Mucosa of rectum (tissue), 2 donors: ENCODE data around the gene TSPAN12.

Source experiments
- H3K27ac ChIP-seq, 2 donors: one replicate each; pipeline ENCODE4 v1.7.0; 2013; ENCODE audit warnings: inconsistent platforms in 2 of 2, low read depth in 2 of 2, low read length in 2 of 2
- H3K27me3 ChIP-seq, 2 donors: one replicate each; pipeline ENCODE4 v1.7.0; 2013; ENCODE audit warnings: low read length in 2 of 2; ENCODE audit not compliant: control insufficient read depth in 2 of 2, insufficient read depth in 2 of 2
- H3K36me3 ChIP-seq, 2 donors: one replicate each; pipeline ENCODE4 v1.7.0; 2013; ENCODE audit warnings: low read length in 2 of 2; ENCODE audit not compliant: control insufficient read depth in 2 of 2, insufficient read depth in 2 of 2
- H3K4me1 ChIP-seq, 2 donors: one replicate each; pipeline ENCODE4 v1.7.0; 2013; ENCODE audit warnings: low read length in 2 of 2, mild to moderate bottlenecking in 1 of 2; ENCODE audit not compliant: control insufficient read depth in 2 of 2, insufficient read depth in 2 of 2
- H3K4me3 ChIP-seq, 2 donors: one replicate each; pipeline ENCODE4 v1.7.0; 2013; ENCODE audit warnings: low read length in 2 of 2
- H3K9ac ChIP-seq, 2 donors: one replicate each; pipeline ENCODE4 v1.7.0; 2013; ENCODE audit warnings: low read length in 2 of 2, low read depth in 1 of 2, mild to moderate bottlenecking in 1 of 2
- H3K9me3 ChIP-seq, 2 donors: one replicate each; pipeline ENCODE4 v1.7.0; 2013; ENCODE audit warnings: low read length in 2 of 2; ENCODE audit not compliant: control insufficient read depth in 2 of 2
- donor health status: healthy.
- donor health status: Normal muscosa, but diverticular disease.

Gene TSPAN12

DNA sequence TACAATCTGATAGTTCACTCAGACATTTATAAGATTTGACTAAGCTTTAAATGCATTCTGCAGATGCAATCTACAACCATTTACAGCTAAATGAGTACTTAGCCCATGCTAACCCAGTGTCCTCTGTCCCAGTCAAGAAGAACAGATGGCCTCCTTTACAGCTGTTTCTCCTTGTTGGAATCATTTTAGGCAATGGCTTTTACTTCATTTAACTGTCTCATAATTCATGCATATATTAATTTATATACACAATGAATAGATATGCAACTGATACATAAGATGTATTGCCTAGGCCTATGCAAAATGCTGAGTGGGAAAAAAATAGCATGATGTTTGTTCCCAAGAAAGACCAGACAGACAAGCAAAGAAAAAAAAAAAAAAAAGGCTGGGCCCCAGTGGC is 82.2 kb downstream of the TSPAN12 start:
- no peaks in the 10 kb centered on the region for H3K27me3 ChIP-seq
- H3K9ac ChIP-seq = no peak overlapping the region
- no peaks in the 10 kb centered on the region for H3K4me1 ChIP-seq
- H3K36me3 ChIP-seq = no peaks in the 10 kb centered on the region
- no peak overlapping the region for H3K27ac ChIP-seq
- H3K9me3 ChIP-seq = no peaks in the 10 kb centered on the region
- H3K4me3 ChIP-seq = no peak overlapping the region

DNA sequence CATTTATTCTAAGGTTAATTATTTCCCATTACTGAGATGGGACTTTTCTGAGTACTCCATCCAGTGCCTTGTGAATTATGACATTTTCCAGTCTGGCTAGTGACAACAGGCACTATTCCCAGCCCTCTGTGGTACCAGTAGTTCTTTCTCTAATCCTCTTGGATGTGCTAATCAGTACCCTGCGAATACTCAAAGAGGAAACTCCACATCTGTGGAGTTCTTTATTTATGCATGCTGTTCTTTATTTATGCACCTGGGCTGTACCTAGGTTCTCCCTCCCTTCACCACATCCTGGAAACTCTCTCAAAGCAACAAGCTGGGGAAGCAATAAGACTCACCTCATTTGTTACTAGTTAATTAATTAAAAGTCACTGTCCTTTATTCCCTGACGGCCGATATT is 83.5 kb downstream of the TSPAN12 start:
- Histone ChIP-seq H3K4me3 (no peak overlapping the region), H3K27me3 (no peaks in the 10 kb centered on the region), H3K36me3 (no peaks in the 10 kb centered on the region), H3K9me3 (no peaks in the 10 kb centered on the region), H3K9ac (no peak overlapping the region), H3K27ac (no peak overlapping the region), H3K4me1 (no peaks in the 10 kb centered on the region)

DNA sequence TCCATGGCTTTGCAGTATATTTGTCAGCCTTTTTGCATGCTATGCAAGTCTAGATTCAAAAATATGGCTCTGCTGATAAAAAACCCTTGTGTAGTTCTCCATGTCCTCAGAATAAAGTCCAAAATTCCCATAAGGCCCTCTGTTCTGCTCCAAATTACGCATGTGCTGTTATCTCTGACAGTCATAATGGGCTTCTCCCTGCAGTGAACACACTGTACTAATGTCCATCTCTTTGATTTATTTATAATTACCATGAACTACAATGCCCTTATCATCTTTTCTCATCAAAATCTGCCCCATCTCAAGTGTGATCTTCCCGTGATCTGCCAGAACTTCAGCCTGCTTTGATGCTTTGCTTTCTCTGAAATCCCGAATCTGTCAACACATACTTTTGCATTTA is 87.7 kb downstream of the TSPAN12 start:
- Histone ChIP-seq H3K9me3 (no peaks in the 10 kb centered on the region), H3K36me3 (no peaks in the 10 kb centered on the region), H3K4me3 (no peak overlapping the region), H3K4me1 (no peaks in the 10 kb centered on the region), H3K27me3 (no peaks in the 10 kb centered on the region), H3K9ac (no peak overlapping the region), H3K27ac (no peak overlapping the region)

DNA sequence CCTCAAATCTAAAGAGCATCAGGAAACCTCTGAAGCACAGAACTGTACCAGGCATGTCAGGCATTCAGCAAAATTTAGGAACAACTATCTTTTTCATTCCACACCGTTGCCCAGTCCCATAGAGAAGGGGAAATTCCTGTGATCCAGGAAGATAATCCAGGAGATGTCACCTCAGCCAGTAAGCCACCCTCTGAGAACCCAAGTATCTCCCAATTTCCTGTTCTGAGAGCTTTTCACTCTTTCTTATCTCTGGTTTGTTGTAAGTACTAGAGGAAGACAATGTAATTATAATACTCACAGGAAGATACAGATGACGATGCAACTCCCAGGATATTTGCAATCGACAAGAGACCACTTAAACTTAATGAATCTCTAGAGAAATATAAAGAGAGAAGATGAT is 97.1 kb downstream of the TSPAN12 start:
- Histone ChIP-seq H3K4me1 (no peaks in the 10 kb centered on the region), H3K36me3 (no peaks in the 10 kb centered on the region), H3K27me3 (no peaks in the 10 kb centered on the region), H3K9me3 (no peaks in the 10 kb centered on the region), H3K9ac (no peak overlapping the region), H3K27ac (no peak overlapping the region), H3K4me3 (no peak overlapping the region)

DNA sequence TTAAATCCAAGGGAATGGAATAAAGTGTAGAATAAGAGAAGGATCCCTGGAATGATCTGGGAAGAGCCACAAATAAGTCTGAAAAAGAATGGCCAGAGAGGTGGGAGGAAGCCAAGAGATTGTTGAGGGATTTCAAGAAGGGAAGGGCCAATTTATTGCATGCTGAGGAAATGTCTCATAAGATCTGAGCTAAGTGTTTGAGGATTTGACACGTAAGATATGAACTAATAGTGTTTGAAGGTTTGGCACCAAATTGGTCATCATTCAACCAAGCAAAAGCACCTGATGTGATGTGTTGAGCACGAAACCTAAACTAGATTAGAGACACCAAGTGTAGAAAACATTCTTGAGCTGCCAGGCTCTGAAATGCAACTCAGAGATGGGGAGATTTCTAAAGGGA is 97.9 kb downstream of the TSPAN12 start:
- Histone ChIP-seq H3K9me3 (no peaks in the 10 kb centered on the region), H3K27me3 (no peaks in the 10 kb centered on the region), H3K9ac (no peak overlapping the region), H3K27ac (no peak overlapping the region), H3K36me3 (no peaks in the 10 kb centered on the region), H3K4me1 (no peaks in the 10 kb centered on the region), H3K4me3 (no peak overlapping the region)

DNA sequence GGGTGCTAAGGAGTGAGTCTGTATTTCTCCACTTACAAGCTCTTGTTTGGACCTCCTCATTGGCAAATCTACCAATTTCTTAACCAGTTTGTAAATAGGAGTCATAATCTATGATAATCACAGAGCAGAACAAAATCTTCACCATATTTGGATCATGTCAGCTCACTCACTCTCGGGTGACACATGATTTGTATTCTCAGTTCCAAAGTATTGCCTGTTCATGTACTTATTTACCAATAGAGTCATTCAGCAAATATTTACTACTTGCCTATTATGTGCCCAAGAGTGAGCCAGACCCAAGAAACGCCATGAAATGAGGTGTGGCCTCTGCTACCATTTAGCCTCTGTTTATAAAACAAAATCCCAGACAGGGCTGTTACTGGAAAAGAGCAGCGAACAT is 114.8 kb downstream of the TSPAN12 start:
- Histone ChIP-seq H3K9ac (no peak overlapping the region), H3K27ac (no peak overlapping the region), H3K4me1 (no peaks in the 10 kb centered on the region), H3K27me3 (peaks cover 0 to 2% of the 10 kb centered on the region in 2 donors), H3K36me3 (no peaks in the 10 kb centered on the region), H3K9me3 (no peaks in the 10 kb centered on the region), H3K4me3 (no peak overlapping the region)

DNA sequence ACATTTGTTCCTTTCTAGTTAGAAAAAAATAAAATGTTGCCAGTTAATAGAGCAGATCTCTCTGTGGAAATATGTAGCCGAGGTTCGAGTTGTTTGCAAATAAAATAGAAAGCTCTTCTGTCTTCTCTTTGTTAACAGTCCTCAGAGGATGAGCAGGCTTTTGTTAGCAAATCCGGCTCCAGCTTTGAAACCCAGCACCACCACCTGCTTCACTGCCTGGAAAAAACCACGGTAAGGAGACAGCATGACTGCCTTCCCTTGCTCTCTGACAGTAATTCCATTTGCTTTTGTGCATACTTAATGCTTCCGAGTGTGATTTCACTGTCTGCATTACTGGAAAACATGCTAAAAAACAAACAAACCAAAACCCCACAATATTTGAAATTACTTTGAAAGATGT is 115.6 kb downstream of the TSPAN12 start:
- Histone ChIP-seq H3K27me3 (peaks cover 0 to 2% of the 10 kb centered on the region in 2 donors), H3K4me3 (no peak overlapping the region)

DNA sequence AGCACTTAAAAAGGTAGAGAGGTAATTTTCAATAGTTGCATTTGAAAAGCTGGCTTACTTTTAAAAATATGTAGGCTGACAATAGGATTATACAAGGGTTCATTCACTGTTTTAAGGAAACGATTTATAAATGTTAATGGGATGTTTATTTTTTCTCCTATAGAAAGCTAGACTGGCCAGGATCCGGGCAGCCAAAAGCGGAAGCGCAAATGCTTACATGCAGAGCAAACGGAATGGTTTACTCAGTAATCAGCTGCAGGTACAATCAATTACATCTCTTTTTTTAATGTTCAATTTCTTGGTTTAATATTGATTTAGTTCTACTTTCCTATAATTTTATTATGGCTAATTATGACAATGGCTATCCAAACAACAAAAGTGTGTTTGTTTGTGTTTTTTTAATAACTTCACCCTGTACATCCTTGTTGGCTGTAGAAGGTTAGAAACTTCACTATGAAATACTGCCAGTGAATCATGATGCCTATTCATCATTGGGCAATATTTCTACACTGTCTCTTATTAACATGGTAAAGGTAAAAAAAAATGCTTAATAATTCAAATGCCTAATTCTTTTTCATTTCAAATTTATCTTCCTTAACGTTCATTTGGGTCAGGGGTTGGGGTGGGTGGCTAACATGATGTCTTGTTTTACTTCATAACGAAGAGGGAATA is 116.4 kb downstream of the TSPAN12 start:
- H3K4me3 ChIP-seq = no peak overlapping the region
- H3K9me3 ChIP-seq = no peaks in the 10 kb centered on the region
- H3K4me1 ChIP-seq = no peaks in the 10 kb centered on the region
- H3K36me3 ChIP-seq = no peaks in the 10 kb centered on the region
- no peak overlapping the region for H3K27ac ChIP-seq
- H3K9ac ChIP-seq = no peak overlapping the region
- H3K27me3 ChIP-seq = peaks cover 0 to 2% of the 10 kb centered on the region in 2 donors

More for the DNA sequence above, 115.6 kb downstream of the TSPAN12 start:
- H3K9ac ChIP-seq = no peak overlapping the region
- H3K36me3 ChIP-seq = no peaks in the 10 kb centered on the region
- no peak overlapping the region for H3K27ac ChIP-seq
- H3K9me3 ChIP-seq = no peaks in the 10 kb centered on the region
- H3K4me1 ChIP-seq = no peaks in the 10 kb centered on the region

DNA sequence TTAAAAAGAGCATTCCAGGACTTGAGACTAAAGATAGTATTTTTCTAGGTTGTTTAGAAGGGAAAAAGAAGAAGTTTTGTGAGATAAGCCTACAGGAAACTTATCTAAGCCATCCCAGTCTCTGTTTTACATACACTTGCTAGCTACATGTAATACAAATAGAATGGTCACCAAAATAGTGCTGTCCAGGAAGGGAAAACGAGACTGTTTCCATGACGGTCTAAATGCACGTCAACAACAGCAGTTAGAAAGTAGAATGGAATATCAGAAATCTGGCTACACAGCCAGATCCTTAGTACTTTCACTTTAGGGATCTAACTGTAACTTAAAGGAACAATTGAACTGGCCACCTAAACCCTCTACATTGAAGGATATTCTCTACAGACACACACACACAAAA is 117.6 kb downstream of the TSPAN12 start:
- Histone ChIP-seq H3K4me3 (no peak overlapping the region), H3K27ac (no peak overlapping the region), H3K27me3 (peaks cover 0 to 2% of the 10 kb centered on the region in 2 donors), H3K36me3 (no peaks in the 10 kb centered on the region), H3K9me3 (no peaks in the 10 kb centered on the region), H3K9ac (no peak overlapping the region), H3K4me1 (no peaks in the 10 kb centered on the region)

DNA sequence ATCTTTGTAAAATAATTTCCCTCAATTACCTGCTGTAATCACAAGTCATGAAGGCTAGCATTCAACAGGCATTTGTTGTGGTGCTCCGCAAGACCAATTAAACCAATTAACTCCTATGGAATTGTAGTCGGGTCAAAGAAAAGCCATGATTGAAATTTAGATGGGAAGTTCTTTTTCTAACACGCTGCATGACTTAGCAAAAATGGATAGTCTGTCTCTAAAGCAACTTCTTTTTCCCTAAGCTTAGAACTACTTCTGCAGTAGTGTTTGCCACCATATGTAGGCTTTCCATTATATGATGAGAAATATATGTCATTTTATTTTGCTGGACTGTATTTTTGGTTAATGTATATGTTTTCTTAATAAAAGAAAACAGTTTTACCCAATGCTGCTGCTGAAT is 119.1 kb downstream of the TSPAN12 start:
- no peaks in the 10 kb centered on the region for H3K9me3 ChIP-seq
- H3K27ac ChIP-seq = no peak overlapping the region
- H3K36me3 ChIP-seq = no peaks in the 10 kb centered on the region
- H3K27me3 ChIP-seq = peaks cover 0 to 2% of the 10 kb centered on the region in 2 donors
- H3K4me1 ChIP-seq = no peaks in the 10 kb centered on the region
- H3K4me3 ChIP-seq = no peak overlapping the region
- no peak overlapping the region for H3K9ac ChIP-seq
